Gastroesophageal sphincter (tissue), 3 donors: ENCODE measurements around the gene ABHD12.

Experiments
- CTCF ChIP-seq, 4 experiments: fragments of 200-600 bp in 2 of 4; fragments of 450-650 bp in 2 of 4; sonication (generic) in 1 of 4; IDR thresholded peaks; one replicate each; pipeline ENCODE4 v1.5.1; 2017 to 2019; ENCODE audit warnings: antibody characterized with exemption in 4 of 4, mild to moderate bottlenecking in 2 of 4, moderate library complexity in 2 of 4
- POLR2AphosphoS5 ChIP-seq: sonication (generic); formaldehyde crosslinking; IDR thresholded peaks from one replicate; pipeline ENCODE4 v1.6.1; 2017; ENCODE audit warnings: antibody characterized with exemption

GRCh38 chr20:25273046-25273445 is 117.6 kb downstream of the ABHD12 start:
- TF ChIP-seq CTCF (IDR thresholded peaks at IDR 0.05) (no peak), POLR2AphosphoS5 (no peak)
